Adrenal gland (tissue), 12 donors: ENCODE measurements around the gene HS3ST5. TPM values are rescaled to one million over a fixed set of nuclear protein-coding genes. Genes with fewer than 3 reads are reported as not detected.
A peak's percentile ranks its signal among the peaks of the same experiment; 100 is the strongest.
"Not testable (repeated sequence)": the region's sequence is repeated elsewhere in the genome, so short reads cannot be mapped to it uniquely, and the experiment has no call there.

ENCODE experiments used
- DNase-seq, 7 donors: peaks; one replicate each; pipeline ENCODE4 v3.0.0-alpha.2; 2019 to 2020
- H3K27ac ChIP-seq, 5 donors: fragments of 200-600 bp; sonication (generic) in 4 of 5; 1 replicate in 3 of 5; 2 replicates in 2 of 5; pipeline versions ENCODE4 v1.5.1 to v1.8.0; 2016 to 2020; ENCODE audit warnings: mild to moderate bottlenecking in 1 of 5
- H3K27me3 ChIP-seq: fragments of 200-600 bp; 2 replicates; pipeline ENCODE4 v1.8.0; 2021
- H3K36me3 ChIP-seq, 2 donors: fragments of 200-600 bp; replicated peaks in 1 of 2; 1 replicate in 1 of 2; 2 replicates in 1 of 2; pipeline versions ENCODE4 v1.5.1 to v1.8.0; 2018 to 2022
- H3K4me1 ChIP-seq, 2 donors: fragments of 200-600 bp; replicated peaks in 1 of 2; 1 replicate in 1 of 2; 2 replicates in 1 of 2; pipeline versions ENCODE4 v1.5.1 to v1.8.0; 2018 to 2021
- H3K4me3 ChIP-seq, 4 donors: fragments of 200-600 bp; sonication (generic) in 3 of 4; one replicate each; pipeline ENCODE4 v1.5.1; 2016 to 2018
- H3K9me3 ChIP-seq, 3 donors: fragments of 200-600 bp; sonication (generic) in 1 of 3; replicated peaks in 1 of 3; 1 replicate in 2 of 3; 2 replicates in 1 of 3; pipeline versions ENCODE4 v1.5.1 to v1.8.0; 2016 to 2021
- POLR2A ChIP-seq, 2 donors: fragments of 450-650 bp; IDR thresholded peaks; one replicate each; pipeline ENCODE4 v1.6.1; 2017; ENCODE audit warnings: antibody characterized with exemption in 2 of 2, mild to moderate bottlenecking in 2 of 2, moderate library complexity in 1 of 2
- WGBS, 4 donors: extraction: QIAGEN DNeasy Blood & Tissue Kit in 2 of 4; methylation state at CpG; one replicate each; pipeline versions ENCODE4 v1.1.5 to v1.1.7; 2013 to 2017; 5-methylcytosine and 5-hydroxymethylcytosine counted together
- intact Hi-C, 2 donors: fragments of 100-400 bp; cut with DNase I; formaldehyde crosslinking; loops; one replicate each; pipeline versions ENCODE4 v1.14.1 to v1.15.0; 2022 to 2023
- polyA plus RNA-seq, 3 donors: library from polyadenylated mRNA; stranded (reverse); fragments of 200-250 nt in 2 of 3; fragments of 350-450 nt in 1 of 3; fragmentation: Illumina TruSeq in 1 of 3; extraction: RNeasy Lipid Tissue Mini Kit (QIAGEN cat#74804) in 1 of 3; gene quantifications; one replicate each; pipeline ENCODE4 v1.2.3, GENCODE V29; 2013 to 2014
- total RNA-seq, 9 donors: library from RNA; depleted of rRNA in 4 of 9; stranded (reverse); fragments of >200 nt in 4 of 9; fragments of 120-200 nt in 1 of 9; fragmentation: NEBNext Ultra II Directional in 1 of 9; extraction: Animal tissue kit (Norgen Biotek cat#: 25700) in 1 of 9; gene quantifications; one replicate each; pipeline versions ENCODE4 v1.1.0 to v1.2.4, GENCODE V29; 2013 to 2023
- TF ChIP-seq, protein P1 (sequence below), 6 experiments: fragments of 450-650 bp in 4 of 6; fragments of 200-600 bp in 2 of 6; sonication (generic) in 1 of 6; IDR thresholded peaks; 1 replicate in 5 of 6; 2 replicates in 1 of 6; pipeline versions ENCODE4 v1.5.1 to v1.8.0; 2016 to 2021; ENCODE audit warnings: antibody characterized with exemption in 6 of 6, mild to moderate bottlenecking in 2 of 6, moderate library complexity in 1 of 6
- donor health status: healthy with polysubstance abuse.
- donor health status: Bipolar disorder and iron deficiency.
- donor health status: DM: yes; HTN: yes; CAD: no.
- donor health status: DM: no; HTN: no; CAD: no.
- donor health status: DM: no; HTN: no; CAD: no.
- donor health status: DM: yes; HTN: yes; CAD: no.

Gene HS3ST5
- total and polyA plus RNA-seq, 12 donors, result 0.04 to 0.78 (median 0.24) TPM; not detected in 5

GRCh38 chr6:114024746-114025145 is 318.1 kb downstream of the HS3ST5 start:
- WGBS, 4 donors, result 64 to 77% (median 70%) methylated on average over 6 of the region's 6 CpGs
- intact Hi-C loops, result no loop called here
- no peak overlapping the region for H3K4me3 ChIP-seq
- no peaks in the 10 kb centered on the region for H3K27me3 ChIP-seq
- H3K9me3 ChIP-seq, result no peaks in the 10 kb centered on the region
- H3K4me1 ChIP-seq, result no peaks in the 10 kb centered on the region
- H3K27ac ChIP-seq, result no peak overlapping the region
- no peaks in the 10 kb centered on the region for H3K36me3 ChIP-seq
- no peak for DNase-seq
- no peak for TF ChIP-seq POLR2A (IDR thresholded peaks at IDR 0.05)
- TF ChIP-seq, protein P1, sequence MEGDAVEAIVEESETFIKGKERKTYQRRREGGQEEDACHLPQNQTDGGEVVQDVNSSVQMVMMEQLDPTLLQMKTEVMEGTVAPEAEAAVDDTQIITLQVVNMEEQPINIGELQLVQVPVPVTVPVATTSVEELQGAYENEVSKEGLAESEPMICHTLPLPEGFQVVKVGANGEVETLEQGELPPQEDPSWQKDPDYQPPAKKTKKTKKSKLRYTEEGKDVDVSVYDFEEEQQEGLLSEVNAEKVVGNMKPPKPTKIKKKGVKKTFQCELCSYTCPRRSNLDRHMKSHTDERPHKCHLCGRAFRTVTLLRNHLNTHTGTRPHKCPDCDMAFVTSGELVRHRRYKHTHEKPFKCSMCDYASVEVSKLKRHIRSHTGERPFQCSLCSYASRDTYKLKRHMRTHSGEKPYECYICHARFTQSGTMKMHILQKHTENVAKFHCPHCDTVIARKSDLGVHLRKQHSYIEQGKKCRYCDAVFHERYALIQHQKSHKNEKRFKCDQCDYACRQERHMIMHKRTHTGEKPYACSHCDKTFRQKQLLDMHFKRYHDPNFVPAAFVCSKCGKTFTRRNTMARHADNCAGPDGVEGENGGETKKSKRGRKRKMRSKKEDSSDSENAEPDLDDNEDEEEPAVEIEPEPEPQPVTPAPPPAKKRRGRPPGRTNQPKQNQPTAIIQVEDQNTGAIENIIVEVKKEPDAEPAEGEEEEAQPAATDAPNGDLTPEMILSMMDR (IDR thresholded peaks at IDR 0.05), result no peak

GRCh38 chr6:114020196-114020595 is 322.6 kb downstream of the HS3ST5 start:
- Histone ChIP-seq H3K27ac (no peak overlapping the region), H3K4me3 (no peak overlapping the region), H3K36me3 (no peaks in the 10 kb centered on the region), H3K9me3 (no peaks in the 10 kb centered on the region), H3K4me1 (no peaks in the 10 kb centered on the region), H3K27me3 (no peaks in the 10 kb centered on the region)
- intact Hi-C loops, result no loop called here
- WGBS, 4 donors, result 92 to 96% (median 94%) methylated on average over 5 to 15 of the region's 15 CpGs
- no peak for DNase-seq
- TF ChIP-seq, protein P1 (IDR thresholded peaks at IDR 0.05), result no peak
- TF ChIP-seq POLR2A (IDR thresholded peaks at IDR 0.05), result no peak

DNA sequence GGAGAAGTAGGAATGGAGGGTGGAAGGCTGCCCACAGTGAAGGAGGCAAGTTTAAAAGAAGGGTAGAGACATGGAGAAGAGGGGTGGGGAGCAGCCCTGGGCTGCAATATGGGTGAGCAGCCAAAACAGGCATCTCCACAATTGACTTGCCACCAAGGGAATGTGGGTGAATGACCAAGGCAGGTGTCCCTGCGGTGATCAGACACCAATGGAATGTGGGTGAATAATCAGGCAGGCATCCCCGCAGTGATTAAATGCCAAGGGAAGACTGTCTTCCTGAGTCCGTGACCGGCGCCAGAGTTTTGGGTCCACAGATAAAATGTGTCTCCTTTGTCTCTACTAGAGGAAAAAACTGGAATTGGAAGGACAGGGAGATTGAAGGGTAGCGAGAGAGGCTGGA is 325.7 kb downstream of the HS3ST5 start:
- WGBS, 4 donors, result 58 to 73% (median 67%) methylated on average over 6 of the region's 6 CpGs
- H3K4me3 ChIP-seq, H3K27me3 ChIP-seq, H3K9me3 ChIP-seq, H3K4me1 ChIP-seq, H3K27ac ChIP-seq, intact Hi-C loops, H3K36me3 ChIP-seq: not testable (repeated sequence)
- DNase-seq, result peak in 3 of 7 donors; percentile 18 to 31 (median 23)

- intact Hi-C loops, result not testable (repeated sequence)
- WGBS, 4 donors, result 61 to 78% (median 66%) methylated on average over 2 of the region's 2 CpGs
Observed at GRCh38 chr6:114014106-114014505, 328.7 kb downstream of the HS3ST5 start.

GRCh38 chr6:114011486-114011885 is 331.3 kb downstream of the HS3ST5 start:
- 58 to 65% (median 61%) methylated on average over 7 of the region's 7 CpGs for WGBS, 4 donors
- not testable (repeated sequence) for DNase-seq

More at GRCh38 chr6:114014106-114014505, 328.7 kb downstream of the HS3ST5 start:
- not testable (repeated sequence) for H3K9me3 ChIP-seq, H3K4me3 ChIP-seq, H3K27me3 ChIP-seq, H3K27ac ChIP-seq, H3K36me3 ChIP-seq, H3K4me1 ChIP-seq, DNase-seq

GRCh38 chr6:114010540-114010939 is 332.3 kb downstream of the HS3ST5 start:
- Histone ChIP-seq H3K4me3 (no peak overlapping the region), H3K27ac (no peak overlapping the region), H3K9me3 (no peaks in the 10 kb centered on the region), H3K27me3 (no peaks in the 10 kb centered on the region), H3K36me3 (no peaks in the 10 kb centered on the region), H3K4me1 (no peaks in the 10 kb centered on the region)
- no peak for DNase-seq
- intact Hi-C loops, result no loop called here
- TF ChIP-seq POLR2A (IDR thresholded peaks at IDR 0.05), result no peak
- TF ChIP-seq, protein P1 (IDR thresholded peaks at IDR 0.05), result no peak
- 88 to 97% (median 92%) methylated on average over 2 of the region's 2 CpGs for WGBS, 4 donors

More at GRCh38 chr6:114011486-114011885, 331.3 kb downstream of the HS3ST5 start:
- H3K27me3 ChIP-seq, H3K9me3 ChIP-seq, H3K4me1 ChIP-seq, H3K4me3 ChIP-seq, intact Hi-C loops, H3K36me3 ChIP-seq, H3K27ac ChIP-seq: not testable (repeated sequence)
